NCI-H748 treated with DMSO at 0.1 percent for 48 hours (cell line): ENCODE data around the gene DDA1.
A peak's percentile ranks its signal among the peaks of the same experiment; 100 is the strongest.

Experiments
- DNase-seq: peaks from one replicate; lab custom pipeline; 2025; lab: John Stamatoyannopoulos, UW

The DDA1 gene

GRCh38 chr19:17330262-17331044 lies 21.1 kb downstream of the DDA1 start:
- DNase-seq, result no peak

DNA sequence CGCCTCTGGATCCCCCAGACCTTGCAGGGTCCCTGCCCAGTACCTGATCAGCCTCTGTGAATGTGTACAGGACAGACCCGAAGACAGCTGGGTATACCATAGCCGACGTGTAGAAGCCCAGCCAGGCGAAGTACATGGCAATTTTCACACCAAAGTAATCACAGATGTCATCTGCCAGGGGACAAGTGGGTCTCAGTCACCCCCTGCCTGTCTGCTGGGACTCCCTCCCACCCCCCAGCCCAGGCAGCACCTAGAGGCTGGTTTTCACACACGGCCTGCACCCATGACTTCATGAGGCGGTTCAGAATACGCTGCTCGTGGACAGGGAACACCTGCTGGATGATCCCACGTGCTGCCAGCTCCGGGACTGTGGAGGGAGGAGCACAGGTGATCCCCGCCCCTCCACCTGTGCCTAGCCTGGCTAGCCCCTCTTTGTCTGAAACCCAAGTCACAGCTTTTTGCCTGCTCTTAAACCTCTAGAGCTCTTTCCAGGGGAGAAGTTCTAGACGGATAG lies 21.7 kb downstream of the DDA1 start:
- no peak for DNase-seq

DNA sequence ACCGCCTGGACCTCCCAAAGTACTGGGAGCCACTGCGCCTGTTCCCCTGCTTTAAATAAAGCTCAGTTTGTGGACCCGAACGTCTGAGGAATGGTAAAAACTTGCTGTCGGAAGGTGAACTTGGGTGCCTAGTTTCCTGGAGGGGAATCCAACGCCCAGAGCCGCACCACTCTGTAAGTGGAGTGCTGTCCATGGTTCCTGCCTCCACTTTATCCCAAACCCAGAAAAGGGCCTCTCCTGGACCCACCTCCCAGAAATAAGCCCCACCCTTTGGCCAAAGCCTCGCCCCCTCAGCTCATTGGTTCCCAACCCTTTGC lies 23.0 kb downstream of the DDA1 start:
- DNase-seq, result no peak

DNA sequence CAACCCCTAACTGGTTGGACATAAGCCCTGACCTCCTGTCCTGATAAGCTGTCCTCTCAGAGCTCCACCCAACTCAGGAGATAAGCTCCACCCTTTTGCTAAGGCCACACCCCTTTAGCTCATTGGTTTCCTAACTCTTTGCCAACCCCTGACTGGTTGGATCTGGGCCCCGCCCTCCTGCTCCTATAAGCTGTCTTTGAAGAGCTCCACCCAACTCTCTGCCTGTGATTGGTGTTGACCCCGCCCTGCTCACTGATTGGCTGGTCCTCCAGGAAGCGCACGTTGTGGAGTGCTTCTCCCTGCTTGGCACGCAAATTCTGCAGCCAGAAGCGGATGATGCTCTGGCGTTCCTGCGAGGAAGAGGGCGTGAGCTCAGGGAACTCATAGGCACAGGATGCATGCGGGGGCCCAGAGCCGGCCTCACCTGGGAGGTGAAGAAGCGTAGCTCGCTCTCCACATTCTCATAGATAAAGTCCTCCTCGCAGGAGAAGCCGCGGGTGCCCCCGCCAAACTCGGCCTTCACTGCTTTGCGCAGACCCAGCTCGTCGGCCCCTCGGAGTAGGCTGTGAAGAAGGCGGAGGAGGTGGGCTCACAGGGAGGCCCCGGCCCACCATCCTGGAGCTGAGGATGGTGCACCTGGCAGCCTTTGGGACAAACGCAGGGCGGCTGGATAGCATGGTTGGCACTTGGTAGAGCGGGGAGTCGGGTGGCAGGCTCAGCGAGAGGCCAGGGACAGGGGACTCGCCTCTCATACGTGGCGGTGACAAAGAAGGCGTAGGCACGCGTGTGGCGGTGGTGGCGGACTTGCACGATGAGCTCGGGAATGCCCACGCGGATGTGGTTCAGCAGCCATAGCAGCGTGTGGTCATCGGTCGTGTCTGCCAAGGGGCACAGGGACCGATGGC lies 23.6 kb downstream of the DDA1 start:
- no peak for DNase-seq

- DNase-seq, result no peak
These were observed 24.4 kb downstream of the DDA1 start for GRCh38 chr19:17333611-17334413.

- DNase-seq, result peak; percentile 79
These were observed 25.3 kb downstream of the DDA1 start, which contains the start of gene ANO8 for GRCh38 chr19:17334414-17335409. ANO8 (minus strand) TSS chr19:17334855; CDS start chr19:17334670, 185 bp downstream.

GRCh38 chr19:17335575-17335974 lies 26.2 kb downstream of the DDA1 start:
- no peak for DNase-seq

DNA sequence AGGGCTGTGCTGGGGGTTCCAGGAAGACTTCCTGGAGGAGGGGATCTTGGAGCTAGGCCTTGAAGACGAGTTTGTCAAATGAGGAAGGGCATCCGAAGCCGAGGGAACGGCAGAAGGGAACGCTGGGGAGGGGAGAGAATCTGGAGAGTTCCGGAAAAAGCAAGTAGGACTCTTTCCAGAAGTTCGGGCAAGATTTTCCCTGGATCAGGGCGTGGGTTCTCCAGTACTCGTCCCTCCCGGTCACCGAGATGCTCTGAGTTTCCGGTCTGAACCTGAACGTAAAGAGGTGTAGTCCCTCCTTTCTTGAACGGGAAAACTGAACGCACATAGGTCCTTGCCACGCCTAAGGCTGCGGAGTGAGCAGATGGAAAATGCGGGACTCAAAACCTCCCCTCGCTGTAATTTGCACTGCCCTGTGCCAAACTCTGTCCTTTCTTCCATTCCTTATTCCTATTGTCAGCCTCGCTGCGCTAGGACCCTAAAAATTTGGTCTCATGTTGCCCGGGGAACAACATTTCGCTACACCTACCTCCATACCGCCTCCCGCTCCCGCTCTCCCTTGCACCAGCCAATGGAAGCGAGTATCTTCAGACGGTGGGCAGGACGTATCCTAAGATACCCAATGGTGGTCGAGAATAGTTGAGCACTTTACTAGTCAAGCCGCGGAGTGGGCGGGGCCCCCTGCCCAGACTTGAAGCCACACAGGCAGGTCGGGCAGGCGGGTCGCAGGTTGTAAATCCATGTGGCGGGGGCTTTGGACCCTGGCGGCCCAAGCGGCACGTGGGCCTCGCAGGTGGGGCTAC lies 27.7 kb downstream of the DDA1 start, which contains the start of gene GTPBP3:
GTPBP3 (plus strand) TSS at position 682 of the 803 bp plus-strand sequence; CDS start at position 741, 59 bp downstream.
- peak; percentile 95 for DNase-seq

- DNase-seq, result no peak
These were observed 28.5 kb downstream of the DDA1 start for GRCh38 chr19:17337675-17338432.

DNA sequence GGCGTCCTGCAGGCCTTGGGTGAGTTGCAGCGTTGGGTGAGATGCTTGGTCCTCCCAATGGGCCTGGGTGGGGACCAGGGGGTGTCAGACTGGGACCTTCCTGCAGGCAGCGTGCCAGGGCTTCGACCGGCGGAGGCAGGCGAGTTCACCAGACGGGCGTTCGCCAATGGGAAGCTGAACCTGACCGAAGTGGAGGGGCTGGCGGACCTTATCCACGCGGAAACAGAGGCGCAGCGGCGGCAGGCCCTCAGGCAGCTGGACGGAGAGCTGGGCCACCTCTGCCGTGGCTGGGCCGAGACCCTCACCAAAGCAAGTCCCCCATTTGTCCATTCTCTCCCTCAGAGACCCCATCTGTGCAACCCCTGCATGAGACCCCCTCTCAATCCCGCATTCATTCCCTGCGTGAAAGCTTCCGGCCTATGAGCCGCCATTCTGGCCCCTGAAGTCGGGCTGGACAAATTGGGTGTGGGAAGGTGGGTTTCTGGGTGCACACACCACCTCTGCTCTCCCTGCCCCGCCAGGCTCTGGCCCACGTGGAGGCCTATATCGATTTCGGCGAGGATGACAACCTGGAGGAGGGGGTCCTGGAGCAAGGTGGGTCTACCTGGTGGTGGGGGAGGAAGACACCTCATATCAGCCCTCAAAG lies 29.2 kb downstream of the DDA1 start:
- no peak for DNase-seq

GRCh38 chr19:17339088-17339741 lies 29.9 kb downstream of the DDA1 start:
- no peak for DNase-seq

GRCh38 chr19:17340302-17340870 lies 31.0 kb downstream of the DDA1 start:
- DNase-seq, result no peak

GRCh38 chr19:17340871-17341357 lies 31.6 kb downstream of the DDA1 start:
- DNase-seq, result no peak

DNA sequence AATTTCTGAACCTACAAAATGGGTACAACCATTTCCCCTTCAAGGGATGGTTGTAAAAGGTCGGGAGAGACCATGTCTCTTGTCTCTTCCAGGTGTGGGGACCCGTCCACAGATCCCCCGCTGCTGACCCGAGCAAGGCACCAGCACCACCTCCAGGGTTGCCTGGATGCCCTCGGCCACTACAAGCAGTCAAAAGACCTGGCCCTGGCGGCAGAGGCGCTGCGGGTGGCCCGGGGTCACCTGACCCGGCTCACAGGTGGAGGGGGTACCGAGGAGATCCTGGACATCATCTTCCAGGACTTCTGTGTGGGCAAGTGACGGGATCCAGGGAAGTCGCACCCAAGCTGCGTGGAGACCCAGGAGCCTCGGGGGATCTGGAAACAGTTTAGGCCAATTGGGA lies 32.0 kb downstream of the DDA1 start:
- DNase-seq, result no peak

GRCh38 chr19:17341845-17342244 lies 32.5 kb downstream of the DDA1 start:
- DNase-seq, result no peak

- DNase-seq, result peak; percentile 2
These were observed 36.8 kb downstream of the DDA1 start for GRCh38 chr19:17346109-17346671.

- no peak for DNase-seq
These were observed 38.0 kb downstream of the DDA1 start for GRCh38 chr19:17347361-17347760.
